NB4 (cell line): ENCODE data around the gene SMARCD1.

ENCODE experiments used
- MAX ChIP-seq: IDR thresholded peaks from 2 replicates; pipeline ENCODE4 v1.6.1; 2011; ENCODE audit warnings: low read depth, low read length
- POLR2A ChIP-seq: IDR thresholded peaks from 2 replicates; pipeline ENCODE4 v1.6.1; 2011; ENCODE audit warnings: mild to moderate bottlenecking; ENCODE audit not compliant: insufficient read length; ENCODE audit errors: extremely low read depth
- TF ChIP-seq, protein P1 (sequence below): IDR thresholded peaks from one replicate; pipeline ENCODE4 v1.5.1; 2012; ENCODE audit warnings: low read depth, low read length

GRCh38 chr12:50061946-50062686 lies 23.0 kb upstream of the SMARCD1 start:
- TF ChIP-seq MAX (no peak), POLR2A (no peak)
- TF ChIP-seq, protein P1, sequence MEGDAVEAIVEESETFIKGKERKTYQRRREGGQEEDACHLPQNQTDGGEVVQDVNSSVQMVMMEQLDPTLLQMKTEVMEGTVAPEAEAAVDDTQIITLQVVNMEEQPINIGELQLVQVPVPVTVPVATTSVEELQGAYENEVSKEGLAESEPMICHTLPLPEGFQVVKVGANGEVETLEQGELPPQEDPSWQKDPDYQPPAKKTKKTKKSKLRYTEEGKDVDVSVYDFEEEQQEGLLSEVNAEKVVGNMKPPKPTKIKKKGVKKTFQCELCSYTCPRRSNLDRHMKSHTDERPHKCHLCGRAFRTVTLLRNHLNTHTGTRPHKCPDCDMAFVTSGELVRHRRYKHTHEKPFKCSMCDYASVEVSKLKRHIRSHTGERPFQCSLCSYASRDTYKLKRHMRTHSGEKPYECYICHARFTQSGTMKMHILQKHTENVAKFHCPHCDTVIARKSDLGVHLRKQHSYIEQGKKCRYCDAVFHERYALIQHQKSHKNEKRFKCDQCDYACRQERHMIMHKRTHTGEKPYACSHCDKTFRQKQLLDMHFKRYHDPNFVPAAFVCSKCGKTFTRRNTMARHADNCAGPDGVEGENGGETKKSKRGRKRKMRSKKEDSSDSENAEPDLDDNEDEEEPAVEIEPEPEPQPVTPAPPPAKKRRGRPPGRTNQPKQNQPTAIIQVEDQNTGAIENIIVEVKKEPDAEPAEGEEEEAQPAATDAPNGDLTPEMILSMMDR: no peak
